Measurements from ENCODE around the gene FNDC3B.

FNDC3B gene

DNA sequence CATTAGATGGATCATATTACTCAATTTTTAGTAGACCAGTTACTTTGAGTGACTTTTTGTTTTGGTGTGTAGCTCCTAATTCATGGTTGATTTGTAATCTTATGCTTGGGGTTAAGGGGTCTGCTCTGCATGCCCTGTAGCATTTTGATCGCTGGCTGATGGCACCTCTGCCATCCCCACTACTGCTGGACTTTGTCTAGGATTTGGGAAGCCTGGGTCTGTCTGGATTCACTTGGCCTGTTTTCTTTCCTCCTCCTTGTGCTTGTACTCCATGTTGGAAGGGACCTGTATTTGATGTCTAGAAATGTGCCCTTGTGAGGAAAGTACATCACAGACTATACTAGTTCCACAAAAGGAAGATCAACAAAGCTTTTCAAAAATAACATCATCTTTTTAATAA, 154.1 kb downstream of the FNDC3B start:
- no peak for DNase-seq (ENCODE audit: low read depth)

GRCh38 chr3:172194702-172195406, 155.5 kb downstream of the FNDC3B start:
- TF ChIP-seq, protein P1, sequence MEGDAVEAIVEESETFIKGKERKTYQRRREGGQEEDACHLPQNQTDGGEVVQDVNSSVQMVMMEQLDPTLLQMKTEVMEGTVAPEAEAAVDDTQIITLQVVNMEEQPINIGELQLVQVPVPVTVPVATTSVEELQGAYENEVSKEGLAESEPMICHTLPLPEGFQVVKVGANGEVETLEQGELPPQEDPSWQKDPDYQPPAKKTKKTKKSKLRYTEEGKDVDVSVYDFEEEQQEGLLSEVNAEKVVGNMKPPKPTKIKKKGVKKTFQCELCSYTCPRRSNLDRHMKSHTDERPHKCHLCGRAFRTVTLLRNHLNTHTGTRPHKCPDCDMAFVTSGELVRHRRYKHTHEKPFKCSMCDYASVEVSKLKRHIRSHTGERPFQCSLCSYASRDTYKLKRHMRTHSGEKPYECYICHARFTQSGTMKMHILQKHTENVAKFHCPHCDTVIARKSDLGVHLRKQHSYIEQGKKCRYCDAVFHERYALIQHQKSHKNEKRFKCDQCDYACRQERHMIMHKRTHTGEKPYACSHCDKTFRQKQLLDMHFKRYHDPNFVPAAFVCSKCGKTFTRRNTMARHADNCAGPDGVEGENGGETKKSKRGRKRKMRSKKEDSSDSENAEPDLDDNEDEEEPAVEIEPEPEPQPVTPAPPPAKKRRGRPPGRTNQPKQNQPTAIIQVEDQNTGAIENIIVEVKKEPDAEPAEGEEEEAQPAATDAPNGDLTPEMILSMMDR (IDR thresholded peaks at IDR 0.05; ENCODE audit: insufficient read depth, low read depth, low read length, missing control alignments), result no peak
- H3K4me3 ChIP-seq (ENCODE audit: low read depth, low read length), result no peak overlapping the region

More for the DNA sequence above, 154.1 kb downstream of the FNDC3B start:
- no peak overlapping the region for H3K4me3 ChIP-seq (ENCODE audit: low read depth, low read length)
- TF ChIP-seq, protein P1 (IDR thresholded peaks at IDR 0.05; ENCODE audit: insufficient read depth, low read depth, low read length, missing control alignments), result no peak

DNA sequence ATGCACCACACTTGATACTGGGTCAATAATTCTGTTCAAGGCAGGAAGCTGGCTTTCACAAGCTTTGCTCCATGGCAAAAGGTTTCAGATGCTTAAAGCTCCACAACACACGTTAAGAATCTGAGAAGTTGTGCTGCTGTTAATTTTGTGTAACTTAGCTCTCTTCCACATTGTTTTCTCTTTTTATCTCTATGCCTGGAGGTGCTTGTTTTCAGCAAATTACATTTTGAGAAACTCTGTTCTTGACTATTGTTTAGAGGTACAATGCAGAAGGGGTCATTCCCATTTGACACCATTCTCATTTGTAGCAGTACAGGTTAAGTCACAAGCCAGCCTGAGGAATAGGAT, 156.0 kb downstream of the FNDC3B start:
- TF ChIP-seq, protein P1 (IDR thresholded peaks at IDR 0.05; ENCODE audit: insufficient read depth, low read depth, low read length, missing control alignments), result no peak
- DNase-seq (ENCODE audit: low read depth), result no peak
- H3K4me3 ChIP-seq (ENCODE audit: low read depth, low read length), result no peak overlapping the region

More at GRCh38 chr3:172194702-172195406, 155.5 kb downstream of the FNDC3B start:
- no peak for DNase-seq (ENCODE audit: low read depth)

- TF ChIP-seq, protein P1 (IDR thresholded peaks at IDR 0.05; ENCODE audit: insufficient read depth, low read depth, low read length, missing control alignments), result no peak
- no peak overlapping the region for H3K4me3 ChIP-seq (ENCODE audit: low read depth, low read length)
- DNase-seq (ENCODE audit: low read depth), result no peak
Measured at GRCh38 chr3:172197344-172197743, 158.0 kb downstream of the FNDC3B start.

DNA sequence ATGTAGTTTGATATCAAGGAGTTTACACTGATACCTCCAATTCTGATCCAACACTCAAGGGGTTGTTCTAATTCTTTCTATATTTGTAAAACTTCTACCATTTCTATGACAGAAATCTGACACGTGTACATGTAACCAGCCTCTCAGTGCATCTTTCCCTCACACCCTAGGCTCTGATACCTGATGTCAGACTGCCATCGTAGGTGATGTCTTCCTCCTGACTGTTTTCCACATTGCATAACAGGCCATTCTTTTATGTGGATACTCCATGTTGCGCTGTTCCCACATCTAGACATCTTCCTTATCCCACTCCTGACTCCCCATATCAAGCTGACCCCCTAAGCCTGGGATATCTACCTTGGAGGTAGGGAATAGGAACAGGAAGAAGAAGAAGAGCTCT, 159.1 kb downstream of the FNDC3B start:
- no peak overlapping the region for H3K4me3 ChIP-seq (ENCODE audit: low read depth, low read length)
- TF ChIP-seq, protein P1 (IDR thresholded peaks at IDR 0.05; ENCODE audit: insufficient read depth, low read depth, low read length, missing control alignments), result no peak
- no peak for DNase-seq (ENCODE audit: low read depth)

GRCh38 chr3:172199850-172200369, 160.5 kb downstream of the FNDC3B start:
- no peak overlapping the region for H3K4me3 ChIP-seq (ENCODE audit: low read depth, low read length)
- TF ChIP-seq, protein P1 (IDR thresholded peaks at IDR 0.05; ENCODE audit: insufficient read depth, low read depth, low read length, missing control alignments), result no peak
- DNase-seq (ENCODE audit: low read depth), result no peak
